Cardiac fibroblast (primary cell): ENCODE data around the gene NKD1.

Experiments
- DNase-seq, 2 donors: peaks; one replicate each; pipeline versions ENCODE4 v3.0.0 to v3.0.0-alpha.2; 2010; ENCODE audit warnings: low read depth in 2 of 2
- H3K4me3 ChIP-seq, 2 donors: replicated peaks in 1 of 2; 1 replicate in 1 of 2; 2 replicates in 1 of 2; pipeline ENCODE4 v1.5.1; 2011; ENCODE audit warnings: low read depth in 2 of 2, low read length in 2 of 2, mild to moderate bottlenecking in 2 of 2, moderate library complexity in 1 of 2
- CTCF ChIP-seq: IDR thresholded peaks from one replicate; pipeline ENCODE4 v1.5.1; 2011; ENCODE audit warnings: low read depth, mild to moderate bottlenecking, low read length, inconsistent platforms

The NKD1 gene

GRCh38 chr16:50598936-50599361 is 50.8 kb downstream of the NKD1 start:
- H3K4me3 ChIP-seq, result no peak overlapping the region
- DNase-seq, result no peak
- TF ChIP-seq CTCF, result no peak

DNA sequence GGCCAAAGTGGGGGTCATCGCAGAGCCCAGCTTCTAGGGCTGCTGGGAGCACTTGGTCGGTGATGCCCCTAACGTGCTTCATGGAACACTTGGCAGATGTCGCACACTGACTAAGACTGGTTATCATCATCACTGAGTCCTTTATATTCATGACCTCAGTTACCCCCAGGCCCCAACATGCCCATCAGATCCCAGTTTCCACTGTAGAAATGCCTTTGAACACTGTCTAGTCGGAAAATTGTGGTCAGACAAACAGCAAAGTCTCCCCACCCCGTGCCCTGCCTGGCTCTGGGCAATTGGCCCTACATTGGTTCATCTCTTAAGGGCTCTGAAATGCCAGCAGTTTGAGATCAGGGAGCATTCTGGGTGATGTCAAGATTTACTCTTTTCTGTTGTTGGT is 51.3 kb downstream of the NKD1 start:
- no peak for TF ChIP-seq CTCF
- no peak overlapping the region for H3K4me3 ChIP-seq
- no peak for DNase-seq

DNA sequence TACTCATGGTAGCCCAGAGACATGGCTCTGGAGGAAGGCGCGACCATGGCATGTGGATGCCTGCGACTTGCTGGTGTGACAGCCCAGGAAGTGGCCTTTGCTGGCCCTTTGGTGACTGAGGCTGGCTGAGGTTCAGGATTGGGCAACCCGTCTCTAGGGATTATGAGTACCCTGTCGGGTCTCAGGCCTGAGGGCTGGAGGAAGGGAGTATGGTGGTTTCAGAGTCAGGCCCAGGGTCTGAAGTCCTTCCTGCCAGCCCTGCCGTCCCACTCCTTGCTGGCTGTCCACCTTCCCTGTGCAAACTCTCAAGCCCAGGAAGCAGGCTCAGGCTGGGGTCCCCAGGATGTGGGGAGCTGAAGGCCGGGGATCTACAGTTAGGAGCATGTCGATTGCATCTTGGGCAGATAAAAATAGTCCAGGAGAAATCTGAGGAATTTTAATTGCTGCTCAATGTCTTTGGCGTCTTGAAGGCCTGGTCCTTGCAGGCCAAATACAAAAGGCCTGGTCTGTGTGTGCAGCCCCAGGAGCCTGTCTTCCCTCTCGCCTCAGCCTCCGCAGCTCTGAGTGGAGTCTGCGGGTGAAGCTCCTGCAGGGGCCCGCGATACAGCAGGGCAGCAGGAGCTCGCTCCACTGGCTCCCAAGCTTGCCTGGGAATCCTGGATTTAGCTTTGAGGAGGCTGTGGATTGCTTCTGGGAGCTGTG is 52.5 kb downstream of the NKD1 start:
- no peak overlapping the region for H3K4me3 ChIP-seq
- DNase-seq, result no peak
- TF ChIP-seq CTCF, result no peak

DNA sequence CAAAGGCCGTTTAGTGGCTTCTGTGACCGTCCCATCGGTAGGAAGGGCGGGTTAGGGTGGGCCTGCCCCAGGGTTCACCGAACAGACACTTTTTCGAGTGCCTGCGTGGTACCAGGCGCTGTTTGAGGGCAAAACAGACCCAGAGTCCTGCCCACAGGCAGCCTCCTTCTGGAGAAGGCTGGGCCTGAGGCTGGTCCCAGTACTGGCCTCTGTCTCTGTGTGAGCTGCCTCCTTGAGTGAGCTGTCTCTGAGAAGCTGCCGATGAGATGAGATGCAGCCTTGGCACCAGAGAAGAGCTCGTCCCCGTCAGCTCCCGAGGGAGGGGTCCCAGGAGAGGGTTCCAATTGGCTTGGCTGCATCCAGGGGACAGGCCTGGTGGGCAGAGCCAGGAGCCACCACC is 53.1 kb downstream of the NKD1 start:
- no peak overlapping the region for H3K4me3 ChIP-seq
- TF ChIP-seq CTCF, result no peak
- no peak for DNase-seq

- no peak overlapping the region for H3K4me3 ChIP-seq
- DNase-seq, result no peak
Measured at GRCh38 chr16:50602126-50602525, 53.9 kb downstream of the NKD1 start.

GRCh38 chr16:50602531-50603205 is 54.5 kb downstream of the NKD1 start:
- no peak overlapping the region for H3K4me3 ChIP-seq
- TF ChIP-seq CTCF, result no peak
- DNase-seq, result no peak

More at GRCh38 chr16:50602126-50602525, 53.9 kb downstream of the NKD1 start:
- no peak for TF ChIP-seq CTCF
